Mucosa of descending colon (tissue), 3 donors: Measurements from ENCODE around the gene COL6A2. TPM values are rescaled to one million over a fixed set of nuclear protein-coding genes. Genes with fewer than 3 reads are reported as not detected.

Source experiments
- ATAC-seq: fragments of 200-7000 bp; cut with Tn5 transposase; one replicate; pipeline ENCODE4 v1.9.1; 2020; ENCODE audit warnings: mild to moderate bottlenecking, moderate library complexity
- DNase-seq, 3 donors: peaks; one replicate each; pipeline ENCODE4 v3.0.0-alpha.2; 2020
- H3K36me3 ChIP-seq: fragments of 200-600 bp; one replicate; pipeline ENCODE4 v1.8.0; 2021; ENCODE audit warnings: low read depth, mild to moderate bottlenecking
- H3K4me1 ChIP-seq: fragments of 200-600 bp; one replicate; pipeline ENCODE4 v1.8.0; 2021; ENCODE audit warnings: low read depth, mild to moderate bottlenecking
- H3K4me3 ChIP-seq: fragments of 200-600 bp; one replicate; pipeline ENCODE4 v1.8.0; 2021; ENCODE audit warnings: mild to moderate bottlenecking
- H3K9me3 ChIP-seq: fragments of 200-600 bp; one replicate; pipeline ENCODE4 v1.8.0; 2021; ENCODE audit warnings: mild to moderate bottlenecking
- CTCF ChIP-seq: fragments of 200-600 bp; IDR thresholded peaks from one replicate; pipeline ENCODE4 v1.8.0; 2022; ENCODE audit warnings: antibody characterized with exemption, mild to moderate bottlenecking
- intact Hi-C, 2 donors: fragments of 100-400 bp; cut with DNase I in 1 of 2; cut with micrococcal nuclease in 1 of 2; formaldehyde crosslinking; loops; one replicate each; pipeline versions ENCODE4 v1.11.0 to v1.11.1; 2022; cut with DNase I, micrococcal nuclease
- total RNA-seq, 3 donors: library from RNA; stranded (reverse); fragmentation: NEBNext Ultra II Directional in 2 of 3; extraction: Animal tissue kit (Norgen Biotek cat#: 25700) in 2 of 3; gene quantifications; one replicate each; pipeline versions ENCODE4 v1.2.1 to v1.2.4, GENCODE V29; 2021 to 2023
- donor health status: DM: no; HTN: no; CAD: no; lungs with moderate emphysema.
- donor health status: DM: no; HTN: no; CAD: no.
- donor health status: DM: no; HTN: yes; CAD: no.

The COL6A2 gene
- total RNA-seq, 3 donors from 2014 or later = 65.1 to 858 (median 191) TPM

DNA sequence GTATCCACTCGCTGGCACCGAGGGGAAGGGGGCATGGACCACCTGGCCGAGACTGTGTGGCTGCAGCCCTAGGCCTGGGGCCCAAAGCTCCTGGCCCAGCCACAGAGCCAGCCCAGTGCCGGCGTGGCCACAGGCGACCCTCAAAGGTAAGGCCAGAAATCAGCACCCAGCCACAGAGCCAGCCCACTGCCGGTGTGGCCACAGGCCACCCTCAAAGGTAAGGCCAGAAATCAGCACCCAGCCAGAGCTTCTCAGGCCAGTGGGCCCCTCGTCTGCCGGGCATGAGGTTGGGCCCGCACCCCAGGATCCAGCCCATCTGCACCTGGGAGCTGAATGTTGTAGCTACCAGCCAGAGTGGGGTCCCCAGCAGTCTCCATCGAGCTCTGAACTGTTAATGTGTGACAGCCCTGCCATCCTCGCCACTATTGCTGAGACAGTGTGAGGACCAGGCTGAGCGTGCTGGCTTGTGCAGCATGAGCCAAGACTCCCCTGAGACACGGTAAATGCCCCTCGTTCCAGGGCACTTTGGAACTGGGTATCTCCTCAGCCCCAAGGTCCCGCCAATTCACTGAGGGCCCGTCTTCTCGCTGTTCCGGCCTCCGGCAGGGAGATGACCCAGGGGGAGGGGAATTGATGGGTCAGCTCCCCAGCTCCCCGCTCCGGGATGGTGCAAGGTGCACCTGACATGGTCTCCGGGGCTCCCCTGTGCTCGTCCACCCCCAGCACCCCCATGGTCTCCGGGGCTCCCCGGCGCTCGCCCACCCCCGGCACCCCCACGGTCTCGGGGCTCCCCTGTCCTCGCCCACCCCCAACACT is 62.1 kb downstream of the COL6A2 start:
- intact Hi-C loops = no loop called here
- Histone ChIP-seq H3K36me3 (no peaks in the 10 kb centered on the region), H3K9me3 (no peaks in the 10 kb centered on the region), H3K4me1 (no peaks in the 10 kb centered on the region), H3K4me3 (no peak overlapping the region)
- ATAC-seq = no peak
- peak in 1 of 3 donors; percentile 12 for DNase-seq
- TF ChIP-seq CTCF = no peak

DNA sequence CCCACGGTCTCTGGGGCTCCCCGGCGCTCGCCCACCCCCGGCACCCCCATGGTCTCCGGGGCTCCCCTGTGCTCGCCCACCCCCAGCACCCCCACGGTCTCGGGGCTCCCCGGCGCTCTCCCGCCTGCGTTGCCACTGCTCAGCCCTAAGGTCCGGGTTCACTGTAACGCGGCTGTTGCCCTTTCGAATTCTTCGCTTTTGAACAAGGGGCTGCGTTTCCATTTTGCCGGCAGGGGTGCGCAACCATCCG is 62.7 kb downstream of the COL6A2 start:
- H3K36me3 ChIP-seq = no peaks in the 10 kb centered on the region
- ATAC-seq (no peak), DNase-seq (peak in 1 of 3 donors; percentile 13)
- H3K4me1 ChIP-seq = no peaks in the 10 kb centered on the region
- H3K9me3 ChIP-seq = no peaks in the 10 kb centered on the region
- no peak overlapping the region for H3K4me3 ChIP-seq
- intact Hi-C loops = no loop called here
- no peak for TF ChIP-seq CTCF

- H3K9me3 ChIP-seq = no peaks in the 10 kb centered on the region
- DNase-seq (peak in 2 of 3 donors; percentile 20 to 31), ATAC-seq (no peak)
- intact Hi-C loops = no loop called here
- H3K4me1 ChIP-seq = no peaks in the 10 kb centered on the region
- no peak overlapping the region for H3K4me3 ChIP-seq
- no peak for TF ChIP-seq CTCF
- H3K36me3 ChIP-seq = no peaks in the 10 kb centered on the region
Measured at GRCh38 chr21:46160907-46161632, 63.2 kb downstream of the COL6A2 start.

DNA sequence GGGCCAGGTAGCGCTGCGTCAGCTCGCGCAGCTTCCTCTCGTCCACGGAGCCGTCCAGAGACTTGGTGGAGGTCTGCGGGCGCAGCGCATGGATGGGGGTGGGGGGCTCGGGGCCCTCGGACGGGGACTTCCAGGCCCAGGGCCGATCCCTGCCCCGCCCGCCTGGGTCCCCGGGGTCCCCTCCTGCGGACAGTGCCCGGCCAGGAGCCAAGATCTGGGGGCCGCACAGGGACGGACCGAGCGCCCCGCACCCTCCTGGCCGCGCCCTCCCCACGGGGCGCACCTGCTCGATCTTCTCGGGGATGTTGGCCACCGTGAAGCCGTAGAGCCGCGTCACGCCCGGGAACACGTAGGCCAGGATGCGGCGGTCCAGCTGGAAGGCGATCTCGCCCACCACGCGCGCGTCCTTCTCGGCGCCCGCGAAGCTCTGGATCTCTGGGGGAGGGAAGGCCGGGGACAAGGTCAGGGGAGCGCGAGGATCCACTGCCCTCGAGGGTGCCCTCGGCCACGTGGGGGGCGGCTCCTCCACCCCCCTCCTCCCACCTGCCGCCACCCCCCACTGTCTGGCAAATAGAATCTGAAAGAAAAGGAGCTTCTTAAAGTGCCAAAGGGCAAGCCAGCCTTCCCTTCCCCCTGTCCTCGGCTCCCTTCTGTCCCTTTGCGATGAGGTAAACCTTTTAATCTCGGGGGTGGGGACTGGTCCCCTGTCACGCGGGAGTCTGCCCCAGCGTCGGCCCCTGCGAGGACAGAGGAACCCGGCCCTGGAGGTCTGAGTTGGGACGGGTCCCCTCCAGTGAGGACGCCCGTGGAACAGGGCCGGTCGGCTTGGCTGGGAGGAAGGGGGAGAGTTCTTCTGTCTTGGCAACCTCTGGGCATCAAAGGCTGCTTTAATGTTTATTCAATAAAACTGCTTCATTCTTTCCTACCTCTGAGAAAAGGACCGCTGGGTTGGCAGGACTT is 64.0 kb downstream of the COL6A2 start:
- Histone ChIP-seq H3K36me3 (no peaks in the 10 kb centered on the region), H3K4me1 (no peaks in the 10 kb centered on the region), H3K4me3 (no peak overlapping the region), H3K9me3 (no peaks in the 10 kb centered on the region)
- no peak for ATAC-seq
- DNase-seq = peak in 1 of 3 donors; percentile 38
- no peak for TF ChIP-seq CTCF
- intact Hi-C loops = no loop called here

- H3K36me3 ChIP-seq = no peaks in the 10 kb centered on the region
- no peaks in the 10 kb centered on the region for H3K4me1 ChIP-seq
- DNase-seq = no peak
- intact Hi-C loops = no loop called here
- H3K4me3 ChIP-seq = no peak overlapping the region
- no peak for ATAC-seq
- no peak for TF ChIP-seq CTCF
- no peaks in the 10 kb centered on the region for H3K9me3 ChIP-seq
Measured at GRCh38 chr21:46163380-46163779, 65.5 kb downstream of the COL6A2 start.
